IMR-90 (cell line): ENCODE measurements around the gene MYO1D. TPM values are rescaled to one million over a fixed set of nuclear protein-coding genes. Genes with fewer than 3 reads are reported as not detected.
A peak's percentile ranks its signal among the peaks of the same experiment; 100 is the strongest.

Experiments
- ATAC-seq: fragments of 200-7000 bp; cut with Tn5 transposase; 2 replicates; pipeline ENCODE4 v1.9.1; 2020; ENCODE audit warnings: low read depth, mild to moderate bottlenecking, moderate library complexity
- BruUV-seq: library from RNA; stranded (reverse); fragments of 400-500 nt; replicated peaks from 2 replicates; lab custom pipeline; 2021; lab: Mats Ljungman, UMichigan
- CTCF ChIA-PET: fragments of 300-600 bp; formaldehyde crosslinking; extraction: SDS; loops from one replicate; lab custom pipeline; 2021; ENCODE audit warnings: antibody characterized with exemption; lab: Yijun Ruan, JAX
- POLR2A ChIA-PET: fragments of 300-600 bp; sonication (Branson Sonifier 250); formaldehyde crosslinking; loops from one replicate; lab custom pipeline; 2022; ENCODE audit warnings: antibody characterized with exemption; ENCODE audit not compliant: unreplicated experiment; lab: Charles Lee
- DNase-seq: peaks from one replicate; pipeline ENCODE4 v3.0.0; 2013
- H2AFZ ChIP-seq: replicated peaks from 2 replicates; pipeline ENCODE3; 2013; ENCODE audit warnings: low read length, mild to moderate bottlenecking; ENCODE audit not compliant: poor library complexity
- H2AK5ac ChIP-seq: 2 replicates; pipeline ENCODE4 v1.6.1; 2013; ENCODE audit warnings: low read depth, low read length, inconsistent platforms
- H2AK9ac ChIP-seq: replicated peaks from 2 replicates; pipeline ENCODE3; 2013; ENCODE audit warnings: mild to moderate bottlenecking, low read depth, low read length, moderate library complexity; ENCODE audit not compliant: poor library complexity
- H2BK120ac ChIP-seq: 2 replicates; pipeline ENCODE4 v1.6.1; 2013; ENCODE audit warnings: low read depth, low read length, inconsistent platforms
- H2BK15ac ChIP-seq: 3 replicates; pipeline ENCODE4 v1.6.1; 2013; ENCODE audit warnings: low read depth, low read length, inconsistent platforms
- H2BK20ac ChIP-seq: 2 replicates; pipeline ENCODE4 v1.6.1; 2013; ENCODE audit warnings: low read depth, mild to moderate bottlenecking, inconsistent platforms, low read length, moderate library complexity
- H2BK5ac ChIP-seq: 2 replicates; pipeline ENCODE4 v1.6.1; 2013; ENCODE audit warnings: mild to moderate bottlenecking, low read depth, low read length, inconsistent platforms; ENCODE audit not compliant: poor library complexity, severe bottlenecking
- H3K14ac ChIP-seq: replicated peaks from 2 replicates; pipeline ENCODE4 v1.6.1; 2013; ENCODE audit warnings: low read depth, low read length, inconsistent platforms
- H3K18ac ChIP-seq: 2 replicates; pipeline ENCODE4 v1.6.1; 2013; ENCODE audit warnings: low read depth, low read length, control low read depth
- H3K23ac ChIP-seq: 2 replicates; pipeline ENCODE4 v1.6.1; 2013; ENCODE audit warnings: low read depth, low read length, inconsistent platforms
- H3K27ac ChIP-seq: 2 replicates; pipeline ENCODE4 v1.5.1; 2013; ENCODE audit warnings: mild to moderate bottlenecking, control low read depth, low read length; ENCODE audit not compliant: insufficient read depth
- H3K27me3 ChIP-seq: 2 replicates; pipeline ENCODE4 v1.6.1; 2013; ENCODE audit warnings: low read length; ENCODE audit not compliant: control insufficient read depth, insufficient read depth
- H3K36me3 ChIP-seq: 2 replicates; pipeline ENCODE4 v1.6.1; 2013; ENCODE audit warnings: low read length, mixed read lengths; ENCODE audit not compliant: control insufficient read depth, insufficient read depth
- H3K4ac ChIP-seq: 2 replicates; pipeline ENCODE4 v1.6.1; 2013; ENCODE audit warnings: low read depth, low read length, inconsistent platforms
- H3K4me1 ChIP-seq: 2 replicates; pipeline ENCODE4 v1.6.1; 2013; ENCODE audit warnings: low read length, mixed read lengths; ENCODE audit not compliant: control insufficient read depth, insufficient read depth
- H3K4me2 ChIP-seq: 2 replicates; pipeline ENCODE4 v1.6.1; 2013; ENCODE audit warnings: low read depth, mild to moderate bottlenecking, control low read depth, low read length, moderate library complexity
- H3K4me3 ChIP-seq: 2 replicates; pipeline ENCODE4 v1.5.1; 2013; ENCODE audit warnings: low read depth, mild to moderate bottlenecking, control low read depth, low read length, moderate library complexity; ENCODE audit not compliant: insufficient read depth
- H3K56ac ChIP-seq: 2 replicates; pipeline ENCODE4 v1.6.1; 2013; ENCODE audit warnings: low read length, inconsistent platforms; ENCODE audit not compliant: insufficient read depth; ENCODE audit errors: extremely low read depth
- H3K79me1 ChIP-seq, 2 experiments: 2 replicates each; pipeline ENCODE4 v1.6.1; 2013; ENCODE audit warnings: low read length in 2 of 2, inconsistent platforms in 1 of 2, low read depth in 1 of 2
- H3K9ac ChIP-seq: 2 replicates; pipeline ENCODE4 v1.6.1; 2013; ENCODE audit warnings: low read depth, low read length, control low read depth
- H3K9me1 ChIP-seq: 2 replicates; pipeline ENCODE4 v1.6.1; 2013; ENCODE audit warnings: low read length, inconsistent platforms; ENCODE audit not compliant: insufficient read depth
- H3K9me3 ChIP-seq: 2 replicates; pipeline ENCODE4 v1.6.1; 2013; ENCODE audit warnings: low read length; ENCODE audit not compliant: control insufficient read depth, insufficient read depth
- H4K20me1 ChIP-seq: 2 replicates; pipeline ENCODE4 v1.6.1; 2013; ENCODE audit warnings: low read length, inconsistent platforms; ENCODE audit not compliant: insufficient read depth
- H4K5ac ChIP-seq: 2 replicates; pipeline ENCODE4 v1.6.1; 2013; ENCODE audit warnings: mild to moderate bottlenecking, low read depth, low read length, control low read depth
- H4K8ac ChIP-seq, 2 experiments: 2 replicates each; pipeline ENCODE4 v1.6.1; 2013; ENCODE audit warnings: low read depth in 2 of 2, low read length in 2 of 2, control low read depth in 1 of 2, inconsistent platforms in 1 of 2
- H4K91ac ChIP-seq: 2 replicates; pipeline ENCODE4 v1.6.1; 2013; ENCODE audit warnings: low read depth, low read length, inconsistent platforms; ENCODE audit not compliant: insufficient read depth
- BHLHE40 ChIP-seq: fragments of 150-350 bp; IDR thresholded peaks from 2 replicates; pipeline ENCODE4 v1.6.1; 2016; ENCODE audit warnings: mild to moderate bottlenecking, low read depth, low read length
- CEBPB ChIP-seq: IDR thresholded peaks from 2 replicates; pipeline ENCODE4 v1.6.1; 2012; ENCODE audit warnings: low read depth, low read length, improper control_type of control experiment
- CHD1 ChIP-seq: IDR thresholded peaks from 2 replicates; pipeline ENCODE4 v1.6.1; 2012; ENCODE audit warnings: low read depth, low read length, improper control_type of control experiment
- CTCF ChIP-seq: conservative IDR thresholded peaks from 2 replicates; pipeline ENCODE4 v1.5.1; 2012; ENCODE audit warnings: mild to moderate bottlenecking, low read depth, low read length, improper control_type of control experiment
- FOS ChIP-seq: fragments of 150-350 bp; IDR thresholded peaks from 2 replicates; pipeline ENCODE4 v1.6.1; 2016; ENCODE audit warnings: low read depth, low read length
- MAFK ChIP-seq: IDR thresholded peaks from 2 replicates; pipeline ENCODE4 v1.6.1; 2012; ENCODE audit warnings: low read depth, low read length, improper control_type of control experiment
- MAZ ChIP-seq: IDR thresholded peaks from 2 replicates; pipeline ENCODE4 v1.6.1; 2012; ENCODE audit warnings: low read depth, mild to moderate bottlenecking, low read length, improper control_type of control experiment, moderate library complexity, borderline replicate concordance
- MXI1 ChIP-seq: IDR thresholded peaks from 2 replicates; pipeline ENCODE4 v1.6.1; 2012; ENCODE audit warnings: low read depth, mild to moderate bottlenecking, low read length, moderate library complexity, borderline replicate concordance
- NFE2L2 ChIP-seq: fragments of 150-350 bp; IDR thresholded peaks from 2 replicates; pipeline ENCODE4 v1.6.1; 2016; ENCODE audit warnings: low read depth, mild to moderate bottlenecking, low read length
- POLR2A ChIP-seq: IDR thresholded peaks from 2 replicates; pipeline ENCODE4 v1.6.1; 2012; ENCODE audit warnings: mild to moderate bottlenecking, low read depth, low read length
- RAD21 ChIP-seq: IDR thresholded peaks from 2 replicates; pipeline ENCODE4 v1.6.1; 2012; ENCODE audit warnings: low read length, improper control_type of control experiment
- RCOR1 ChIP-seq: IDR thresholded peaks from 2 replicates; pipeline ENCODE4 v1.6.1; 2012; ENCODE audit warnings: mild to moderate bottlenecking, low read length, improper control_type of control experiment; ENCODE audit not compliant: insufficient replicate concordance
- RFX5 ChIP-seq: IDR thresholded peaks from 2 replicates; pipeline ENCODE4 v1.8.0; 2012; ENCODE audit warnings: low read depth, mild to moderate bottlenecking, low read length, moderate library complexity
- SMC3 ChIP-seq: fragments of 150-350 bp; IDR thresholded peaks from 2 replicates; pipeline ENCODE4 v1.6.1; 2016; ENCODE audit warnings: low read depth, mild to moderate bottlenecking, antibody characterized with exemption, low read length, moderate library complexity
- WGBS, 2 experiments: methylation state at CpG; one replicate each; pipeline versions ENCODE4 v1.1.5 to v1.1.7; 2013; ENCODE audit warnings: missing lambda C conversion rate in 2 of 2; ENCODE audit not compliant: insufficient read length in 1 of 2; ENCODE audit errors: extremely low coverage in 2 of 2; 5-methylcytosine and 5-hydroxymethylcytosine counted together
- dilution Hi-C: fragments of 300-500 bp; cut with HindIII; formaldehyde crosslinking; loops from one replicate; pipeline ENCODE4 v1.14.3; 2018; ENCODE audit warnings: low sequenced_read_pairs; ENCODE audit not compliant: unreplicated experiment
- in situ Hi-C: fragments of 300-500 bp; cut with MboI; formaldehyde crosslinking; loops from 3 replicates; pipeline ENCODE4 v1.14.3; 2019; ENCODE audit warnings: low sequenced_read_pairs, inconsistent platforms, mixed read lengths
- intact Hi-C: fragments of 100-400 bp; cut with micrococcal nuclease; formaldehyde crosslinking; loops from 2 replicates; pipeline ENCODE4 v1.10.0; 2022
- polyA plus RNA-seq, 3 experiments: library from polyadenylated mRNA; depleted of rRNA; stranded (reverse); fragments of >200 nt; gene quantifications; 2 replicates each; pipeline ENCODE4 v1.2.3, GENCODE V29; 2012; ENCODE audit warnings: low replicate concordance in 1 of 3
- total RNA-seq: library from RNA; depleted of rRNA; stranded (reverse); fragments of >200 nt; gene quantifications from 2 replicates; pipeline ENCODE4 v1.2.3, GENCODE V29; 2012
- TF ChIP-seq, protein P1 (sequence below): fragments of 150-350 bp; IDR thresholded peaks from 2 replicates; pipeline ENCODE4 v1.6.1; 2017; ENCODE audit warnings: mild to moderate bottlenecking, antibody characterized with exemption, low read length, low read depth

MYO1D gene
- total and polyA plus RNA-seq, 2 of the 4 experiments (the other 2 are of a cell fraction): 0.63 to 0.90 TPM

GRCh38 chr17:32658470-32659418, 218.2 kb downstream of the MYO1D start:
- POLR2A ChIA-PET: interaction anchor here (0.5 kb wide), 1 partner anchor 497 kb away, joined by 3 read pairs; no protein-coding TSS in a partner anchor
- Histone ChIP-seq H3K79me1 (no peaks in the 10 kb centered on the region), H3K4ac (no peak overlapping the region), H2BK20ac (no peak overlapping the region), H2AK5ac (no peak overlapping the region), H4K5ac (no peak overlapping the region), H2AK9ac (peak overlapping the region; percentile 15), H3K9me1 (no peaks in the 10 kb centered on the region), H3K9me3 (no peaks in the 10 kb centered on the region), H4K91ac (no peak overlapping the region), H4K20me1 (no peaks in the 10 kb centered on the region), H3K23ac (no peak overlapping the region), H3K9ac (no peak overlapping the region), H3K4me3 (no peak overlapping the region), H3K27me3 (no peaks in the 10 kb centered on the region; the same call in 1 of the 2 replicates), H2BK120ac (no peak overlapping the region), H3K14ac (no peak overlapping the region), H3K56ac (no peak overlapping the region), H3K4me1 (no peaks in the 10 kb centered on the region), H3K36me3 (no peaks in the 10 kb centered on the region), H2BK15ac (no peak overlapping the region), H3K4me2 (no peak overlapping the region), H2BK5ac (no peak overlapping the region), H2AFZ (no peak overlapping the region), H3K18ac (no peak overlapping the region), H4K8ac (no peak overlapping the region), H3K27ac (no peak overlapping the region)
- WGBS, 2 experiments: 70% methylated on average over 10 of the region's 23 CpGs; no CpG with 5 or more reads in 1 of the 2 experiments
- ATAC-seq: no peak
- in situ Hi-C loops (loop anchor here (25.0 kb wide), 1 partner anchor 104 kb away; no protein-coding TSS in a partner anchor), dilution Hi-C loops (no loop called here), intact Hi-C loops (loop anchor here (1.0 to 5.0 kb wide), 3 partner anchors 97 to 1093 kb away; partner anchors contain the start of gene CDK5R1)
- no TSS peak for BruUV-seq
- CTCF ChIA-PET: interaction anchor here (0.6 to 1.7 kb wide), 13 partner anchors 9 to 1092 kb away, joined by 3 to 17 read pairs (median 4); partner anchors contain the start of gene CDK5R1
- DNase-seq: no peak
- TF ChIP-seq, protein P1, sequence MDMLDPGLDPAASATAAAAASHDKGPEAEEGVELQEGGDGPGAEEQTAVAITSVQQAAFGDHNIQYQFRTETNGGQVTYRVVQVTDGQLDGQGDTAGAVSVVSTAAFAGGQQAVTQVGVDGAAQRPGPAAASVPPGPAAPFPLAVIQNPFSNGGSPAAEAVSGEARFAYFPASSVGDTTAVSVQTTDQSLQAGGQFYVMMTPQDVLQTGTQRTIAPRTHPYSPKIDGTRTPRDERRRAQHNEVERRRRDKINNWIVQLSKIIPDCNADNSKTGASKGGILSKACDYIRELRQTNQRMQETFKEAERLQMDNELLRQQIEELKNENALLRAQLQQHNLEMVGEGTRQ: no peak
- no peak for TF ChIP-seq RFX5
- no peak for TF ChIP-seq CTCF
- no peak for TF ChIP-seq RAD21
- TF ChIP-seq MAZ: no peak
- TF ChIP-seq CHD1: no peak
- no peak for TF ChIP-seq POLR2A
- TF ChIP-seq FOS: no peak
- TF ChIP-seq CEBPB: no peak
- TF ChIP-seq MAFK: no peak
- TF ChIP-seq BHLHE40: no peak
- no peak for TF ChIP-seq RCOR1
- TF ChIP-seq NFE2L2: no peak
- TF ChIP-seq SMC3: no peak
- TF ChIP-seq MXI1: no peak
